ENCODE data around the gene BZW2.

GRCh38 chr7:16619979-16620408, 26.0 kb upstream of the BZW2 start:
- no peak for TF ChIP-seq CTCF (IDR thresholded peaks at IDR 0.05; ENCODE audit: insufficient read depth, low read depth, low read length)
- TF ChIP-seq EZH2 (IDR thresholded peaks at IDR 0.05; ENCODE audit: insufficient read depth, low read length): no peak
